Fibroblast of villous mesenchyme (primary cell): Measurements from ENCODE around the gene LONRF2. TPM values are rescaled to one million over a fixed set of nuclear protein-coding genes. Genes with fewer than 3 reads are reported as not detected.

Experiments used
- DNase-seq: peaks from one replicate; pipeline ENCODE4 v3.0.0-alpha.2; 2010; ENCODE audit warnings: low read depth
- H3K4me3 ChIP-seq: 2 replicates; pipeline ENCODE4 v1.5.1; 2011; ENCODE audit warnings: low read depth, mild to moderate bottlenecking, low read length
- total RNA-seq: library from RNA; depleted of rRNA; stranded (reverse); fragments of >200 nt; gene quantifications from 2 replicates; pipeline ENCODE4 v1.2.3, GENCODE V29; 2012
- TF ChIP-seq, protein P1 (sequence below): IDR thresholded peaks from 2 replicates; pipeline ENCODE4 v1.5.1; 2012; ENCODE audit warnings: low read depth, mild to moderate bottlenecking, low read length; ENCODE audit not compliant: insufficient read depth

Gene LONRF2
- total RNA-seq, 1 donor: 1.3 TPM

DNA sequence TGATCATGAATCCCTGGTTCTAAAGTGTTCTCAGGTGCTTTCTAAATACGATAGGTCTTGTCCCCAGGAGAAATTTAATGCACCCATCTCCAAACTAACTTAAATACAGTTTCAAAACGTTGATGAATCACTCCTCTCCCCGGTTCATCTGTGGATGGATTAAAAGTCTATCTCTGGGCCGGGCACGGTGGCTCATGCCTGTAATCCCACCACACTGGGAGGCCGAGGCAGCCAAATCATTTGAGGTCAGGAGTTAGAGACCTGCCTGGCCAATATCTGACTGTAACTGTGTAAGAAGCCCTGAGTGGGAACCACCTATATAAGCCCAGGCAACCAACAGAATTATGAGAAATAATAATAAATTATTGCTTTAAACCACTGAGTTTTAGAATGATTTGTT is 78.7 kb downstream of the LONRF2 start:
- TF ChIP-seq, protein P1, sequence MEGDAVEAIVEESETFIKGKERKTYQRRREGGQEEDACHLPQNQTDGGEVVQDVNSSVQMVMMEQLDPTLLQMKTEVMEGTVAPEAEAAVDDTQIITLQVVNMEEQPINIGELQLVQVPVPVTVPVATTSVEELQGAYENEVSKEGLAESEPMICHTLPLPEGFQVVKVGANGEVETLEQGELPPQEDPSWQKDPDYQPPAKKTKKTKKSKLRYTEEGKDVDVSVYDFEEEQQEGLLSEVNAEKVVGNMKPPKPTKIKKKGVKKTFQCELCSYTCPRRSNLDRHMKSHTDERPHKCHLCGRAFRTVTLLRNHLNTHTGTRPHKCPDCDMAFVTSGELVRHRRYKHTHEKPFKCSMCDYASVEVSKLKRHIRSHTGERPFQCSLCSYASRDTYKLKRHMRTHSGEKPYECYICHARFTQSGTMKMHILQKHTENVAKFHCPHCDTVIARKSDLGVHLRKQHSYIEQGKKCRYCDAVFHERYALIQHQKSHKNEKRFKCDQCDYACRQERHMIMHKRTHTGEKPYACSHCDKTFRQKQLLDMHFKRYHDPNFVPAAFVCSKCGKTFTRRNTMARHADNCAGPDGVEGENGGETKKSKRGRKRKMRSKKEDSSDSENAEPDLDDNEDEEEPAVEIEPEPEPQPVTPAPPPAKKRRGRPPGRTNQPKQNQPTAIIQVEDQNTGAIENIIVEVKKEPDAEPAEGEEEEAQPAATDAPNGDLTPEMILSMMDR: no peak
- DNase-seq: no peak
- H3K4me3 ChIP-seq: no peak overlapping the region

DNA sequence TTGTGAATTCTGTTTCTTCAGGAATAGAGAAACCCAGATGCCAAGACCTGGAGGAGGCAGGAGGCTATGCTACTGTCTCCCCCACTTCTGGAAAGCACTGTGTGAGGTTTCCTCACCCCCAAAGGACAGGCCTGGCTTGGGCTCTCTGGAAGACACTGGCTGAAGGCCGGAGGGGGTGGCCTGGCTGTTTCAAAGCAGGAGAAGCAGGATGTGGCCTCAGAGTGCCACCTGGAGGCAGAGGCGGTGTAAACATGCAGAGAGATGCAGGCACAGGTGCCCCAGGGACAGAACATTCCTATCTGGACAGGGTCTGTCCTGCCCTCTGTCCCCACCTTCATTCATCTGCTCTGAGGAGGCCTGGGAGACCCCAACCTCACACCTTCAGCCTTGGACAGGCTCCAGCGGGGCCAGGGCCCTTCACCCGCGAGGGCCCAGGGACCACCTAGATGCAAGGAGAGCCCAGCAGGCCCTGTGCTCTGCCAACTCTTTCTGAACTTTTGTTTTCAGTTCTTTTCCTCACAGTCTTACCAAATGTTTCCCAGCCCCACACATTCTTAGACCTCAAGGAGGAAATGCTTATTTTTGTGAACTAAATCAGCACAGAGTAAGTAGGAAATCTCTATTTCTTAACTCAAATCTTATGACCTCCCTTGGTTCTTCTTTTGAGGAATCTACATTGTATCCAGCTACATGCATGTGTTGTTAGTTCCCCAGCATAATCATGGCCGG is 79.2 kb downstream of the LONRF2 start:
- TF ChIP-seq, protein P1: peak; percentile 84
- no peak overlapping the region for H3K4me3 ChIP-seq
- peak; percentile 58 for DNase-seq

DNA sequence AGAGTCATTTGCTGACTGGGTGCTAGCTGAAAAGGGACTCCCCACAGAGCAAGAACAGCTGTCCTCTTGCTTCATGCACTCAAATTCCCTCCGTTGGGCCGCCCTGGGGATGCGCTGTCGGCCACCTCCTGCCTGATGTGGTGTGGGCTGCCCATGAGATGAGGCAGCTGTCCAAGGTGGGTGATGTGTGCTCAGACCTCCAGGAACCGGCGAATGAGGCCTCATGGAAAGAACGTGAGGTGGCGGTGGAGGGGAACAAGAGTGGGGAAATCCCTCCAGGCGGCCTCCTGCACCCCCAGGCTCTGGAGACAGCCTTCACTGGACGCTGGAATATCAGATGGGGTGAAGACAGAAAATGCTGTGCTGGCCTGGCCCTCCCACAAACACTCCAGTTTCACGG is 79.8 kb downstream of the LONRF2 start:
- no peak for DNase-seq
- TF ChIP-seq, protein P1: no peak

DNA sequence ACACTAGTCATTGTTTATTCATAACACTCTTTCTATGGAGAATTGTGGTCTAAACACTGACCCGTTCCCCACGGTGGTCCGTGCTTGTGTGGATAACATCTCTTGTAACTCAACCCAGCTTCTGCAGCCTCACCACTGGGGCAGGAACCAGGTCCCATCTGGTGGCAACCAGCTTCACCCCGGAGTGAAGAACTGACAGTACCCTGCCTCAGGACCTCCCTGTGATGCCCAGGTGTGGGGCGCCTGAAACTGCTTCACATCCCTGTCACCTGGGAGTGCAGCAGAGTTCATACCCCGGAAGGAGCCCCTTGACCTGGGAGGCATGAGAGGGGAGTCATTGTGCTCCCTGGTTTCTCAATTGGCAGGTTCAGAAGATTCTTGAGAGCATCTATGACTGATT is 81.1 kb downstream of the LONRF2 start:
- TF ChIP-seq, protein P1: no peak
- H3K4me3 ChIP-seq: no peak overlapping the region
- no peak for DNase-seq

More for the DNA sequence above, 79.8 kb downstream of the LONRF2 start:
- no peak overlapping the region for H3K4me3 ChIP-seq

DNA sequence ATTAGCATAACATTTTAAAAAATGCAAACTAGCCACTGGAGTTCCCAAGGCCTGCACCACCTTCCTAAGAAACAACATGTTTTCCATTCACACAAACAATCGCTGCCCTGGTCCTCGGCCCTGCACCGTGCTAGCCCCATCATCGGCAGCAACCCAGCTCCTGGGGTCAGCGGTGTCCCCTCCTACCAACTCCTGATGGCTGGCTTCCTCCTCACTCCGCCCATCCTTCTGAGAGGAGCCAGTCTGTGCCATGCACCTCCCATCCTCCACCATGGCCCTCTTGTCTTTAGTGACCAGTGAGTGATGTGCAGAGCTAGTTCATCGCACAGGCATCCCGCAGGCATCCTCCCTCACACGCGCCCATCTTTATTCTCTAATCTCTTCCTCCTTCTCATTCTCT is 81.9 kb downstream of the LONRF2 start:
- TF ChIP-seq, protein P1: no peak
- no peak for DNase-seq
- H3K4me3 ChIP-seq: no peak overlapping the region

DNA sequence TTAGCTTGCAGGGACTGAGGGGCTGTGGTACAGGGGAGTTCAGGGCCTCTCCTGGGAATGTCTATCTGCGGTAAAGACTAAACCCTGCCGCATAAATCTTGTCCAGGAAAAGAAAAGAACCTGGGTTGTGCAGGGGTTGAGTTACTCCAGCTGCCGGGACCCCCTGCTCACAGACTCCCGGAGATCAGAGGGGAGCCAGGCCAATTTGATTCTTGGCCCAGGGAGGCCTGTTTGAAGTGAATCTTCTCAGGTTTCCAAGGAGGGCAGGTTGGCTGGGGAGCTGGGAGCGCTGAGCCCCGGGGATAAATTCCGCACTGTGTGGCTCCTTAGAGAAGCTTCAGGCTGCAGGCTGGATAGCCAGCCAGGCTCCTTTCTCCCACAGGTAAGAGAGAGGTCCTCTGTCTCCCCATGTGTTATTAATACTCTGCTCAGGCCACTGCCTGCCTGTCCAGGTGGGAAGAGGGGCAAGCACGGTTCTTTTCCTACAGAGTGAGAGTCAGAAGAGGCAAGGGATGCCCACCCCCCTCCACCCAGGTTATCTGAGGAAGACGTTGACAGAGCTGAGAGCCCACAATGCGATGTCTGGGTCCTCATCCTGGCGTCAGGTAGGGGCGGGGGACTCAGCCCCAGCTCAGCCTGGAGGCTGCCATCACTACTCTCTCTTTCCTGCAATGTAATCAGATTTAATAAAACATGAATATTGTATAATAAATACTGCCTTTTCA is 82.7 kb downstream of the LONRF2 start:
- TF ChIP-seq, protein P1: no peak

More for the DNA sequence above, 82.7 kb downstream of the LONRF2 start:
- DNase-seq: no peak
- H3K4me3 ChIP-seq: no peak overlapping the region
